DND-41 (cell line): ENCODE data around the gene IQGAP2.

ENCODE experiments used
- EZH2 ChIP-seq: IDR thresholded peaks from 3 replicates; pipeline ENCODE4 v1.6.1; 2012; ENCODE audit warnings: borderline replicate concordance, low read depth, mild to moderate bottlenecking, moderate library complexity, low read length, inconsistent platforms; ENCODE audit not compliant: severe bottlenecking
- TF ChIP-seq, protein P1 (sequence below): IDR thresholded peaks from 2 replicates; pipeline ENCODE4 v1.5.1; 2012; ENCODE audit warnings: borderline replicate concordance, low read length, moderate library complexity, mild to moderate bottlenecking; ENCODE audit not compliant: poor library complexity, severe bottlenecking; ENCODE audit errors: extremely low read depth

DNA sequence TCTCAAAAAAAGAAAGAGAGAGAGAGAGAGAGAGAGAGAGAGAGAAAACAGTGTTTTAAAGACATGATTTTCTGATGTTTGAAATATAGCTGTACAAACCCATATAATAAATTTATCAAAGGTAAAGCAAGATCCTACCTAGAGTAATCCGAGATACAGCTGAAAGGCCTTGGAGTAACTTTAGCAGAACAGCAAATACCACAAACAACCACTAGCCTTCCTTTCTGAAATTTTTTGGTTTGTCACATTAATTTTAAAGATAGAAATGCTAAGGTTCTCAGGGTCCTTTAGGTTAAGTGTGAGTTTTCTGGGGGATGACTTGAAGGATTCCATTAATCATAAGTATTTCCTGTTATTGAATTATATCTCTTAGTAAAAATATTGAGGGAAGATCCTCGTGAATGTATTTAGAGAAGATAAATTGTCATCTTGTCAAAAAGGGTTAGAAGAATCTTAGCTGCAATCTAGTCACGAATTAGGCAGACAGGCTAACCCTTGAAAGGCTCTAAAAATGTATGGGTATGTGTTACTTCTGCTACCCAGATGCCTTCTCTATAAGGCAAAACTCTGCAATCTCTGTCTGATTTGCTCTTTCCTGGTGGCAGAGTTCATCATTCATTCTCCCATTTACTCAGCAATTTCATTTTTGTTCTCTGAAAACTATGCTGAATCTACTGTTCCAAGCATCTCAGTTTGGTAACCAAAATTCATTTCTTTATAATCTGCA is 192.8 kb downstream of the IQGAP2 start:
- TF ChIP-seq, protein P1, sequence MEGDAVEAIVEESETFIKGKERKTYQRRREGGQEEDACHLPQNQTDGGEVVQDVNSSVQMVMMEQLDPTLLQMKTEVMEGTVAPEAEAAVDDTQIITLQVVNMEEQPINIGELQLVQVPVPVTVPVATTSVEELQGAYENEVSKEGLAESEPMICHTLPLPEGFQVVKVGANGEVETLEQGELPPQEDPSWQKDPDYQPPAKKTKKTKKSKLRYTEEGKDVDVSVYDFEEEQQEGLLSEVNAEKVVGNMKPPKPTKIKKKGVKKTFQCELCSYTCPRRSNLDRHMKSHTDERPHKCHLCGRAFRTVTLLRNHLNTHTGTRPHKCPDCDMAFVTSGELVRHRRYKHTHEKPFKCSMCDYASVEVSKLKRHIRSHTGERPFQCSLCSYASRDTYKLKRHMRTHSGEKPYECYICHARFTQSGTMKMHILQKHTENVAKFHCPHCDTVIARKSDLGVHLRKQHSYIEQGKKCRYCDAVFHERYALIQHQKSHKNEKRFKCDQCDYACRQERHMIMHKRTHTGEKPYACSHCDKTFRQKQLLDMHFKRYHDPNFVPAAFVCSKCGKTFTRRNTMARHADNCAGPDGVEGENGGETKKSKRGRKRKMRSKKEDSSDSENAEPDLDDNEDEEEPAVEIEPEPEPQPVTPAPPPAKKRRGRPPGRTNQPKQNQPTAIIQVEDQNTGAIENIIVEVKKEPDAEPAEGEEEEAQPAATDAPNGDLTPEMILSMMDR, result no peak
- no peak for TF ChIP-seq EZH2
